Activated naive CD4-positive, alpha-beta T cell treated with anti-CD3 and anti-CD28 coated beads, Interleukin-2, amount 50 U/mL, for 72 hours (primary cell): Measurements from ENCODE around the gene WDR82. TPM values are rescaled to one million over a fixed set of nuclear protein-coding genes. Genes with fewer than 3 reads are reported as not detected.

Experiments
- ATAC-seq, 2 donors: fragments of 150-1000 bp; cut with Tn5 transposase; 2 replicates each; pipeline ENCODE4 v1.10.0; 2021; ENCODE audit warnings: mild to moderate bottlenecking in 2 of 2, moderate library complexity in 2 of 2
- DNase-seq, 2 donors: peaks; one replicate each; pipeline ENCODE4 v3.0.0; 2021 to 2022; ENCODE audit warnings: low spot score in 2 of 2
- H3K27ac Mint-ChIP-seq, 2 donors: one replicate each; pipeline ENCODE4 v1.8.0; 2022; ENCODE audit warnings: mild to moderate bottlenecking in 2 of 2, mixed read lengths in 2 of 2
- H3K36me3 Mint-ChIP-seq, 2 donors: one replicate each; pipeline ENCODE4 v1.8.0; 2022; ENCODE audit warnings: mixed read lengths in 2 of 2
- H3K9me3 Mint-ChIP-seq, 2 donors: one replicate each; pipeline ENCODE4 v1.8.0; 2022; ENCODE audit warnings: mixed read lengths in 2 of 2
- total RNA-seq, 2 donors: library from RNA; stranded (reverse); gene quantifications; one replicate each; pipeline ENCODE4 v1.2.3, GENCODE V29; 2022

WDR82 gene
- total RNA-seq, 2 donors from 2014 or later, result 96.6 to 129 TPM

DNA sequence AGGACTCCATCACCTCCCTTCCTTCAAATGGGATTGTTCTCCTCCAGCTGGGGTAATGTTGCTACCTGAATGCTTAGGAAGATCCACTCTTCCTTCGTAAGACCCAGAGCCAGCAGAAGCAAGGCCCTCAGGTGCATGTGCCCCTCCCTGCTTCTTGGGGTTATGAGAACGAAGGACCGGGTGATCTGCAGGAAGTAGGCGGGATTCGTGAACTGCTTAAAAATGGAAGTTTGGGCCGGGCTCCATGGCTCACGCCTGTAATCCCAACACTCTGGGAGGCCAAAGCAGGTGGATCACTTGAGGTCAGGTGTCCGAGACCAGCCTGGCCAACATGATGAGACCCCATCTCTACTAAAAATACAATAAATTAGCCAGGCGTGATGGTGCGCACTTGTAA lies 61.0 kb downstream of the WDR82 start:
- ATAC-seq (peak; percentile 1 to 6), DNase-seq (no peak)
- Mint-ChIP-seq H3K36me3 (peaks cover 8 to 11% of the 10 kb centered on the region in 2 donors), H3K27ac (peak overlapping the region; percentile 36 to 65), H3K9me3 (no peaks in the 10 kb centered on the region)

DNA sequence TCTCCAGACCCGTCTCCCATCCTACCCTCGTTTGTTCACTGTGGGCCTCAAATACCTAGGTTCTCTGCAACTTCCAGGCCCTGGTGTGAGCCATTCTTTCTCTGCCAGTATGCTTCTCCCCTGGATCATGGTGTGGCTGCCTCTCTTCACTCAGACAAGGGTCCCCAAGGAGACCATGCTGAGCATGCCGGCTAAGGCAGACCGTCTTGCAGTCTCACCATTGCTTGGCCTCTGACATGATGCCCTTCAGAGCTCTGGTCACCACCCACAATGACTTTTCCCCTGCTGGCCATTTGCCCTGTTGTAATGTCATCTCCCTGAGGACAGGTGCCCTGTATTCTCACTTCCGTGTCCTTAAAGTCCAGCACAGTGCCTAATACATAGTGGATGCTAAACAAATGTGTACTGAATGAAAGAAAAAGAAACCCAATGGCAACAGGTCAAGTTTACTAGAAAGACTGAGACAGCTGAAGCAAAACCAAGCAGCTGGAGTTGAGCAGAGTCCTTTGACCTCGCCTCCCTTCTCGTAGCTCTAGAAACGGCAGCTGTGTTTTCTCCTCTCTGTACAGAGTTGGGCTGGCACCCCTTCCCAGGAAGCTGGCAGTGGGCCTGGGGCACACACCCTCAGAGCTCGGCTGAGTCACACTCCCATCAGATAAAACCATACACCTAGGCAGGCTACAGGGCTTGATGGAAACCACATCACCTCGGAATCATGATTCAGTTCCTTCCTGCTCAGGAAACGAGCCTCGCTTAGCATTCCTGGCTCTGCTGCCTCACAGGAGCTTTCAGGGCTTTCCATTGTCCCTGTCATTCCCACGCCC lies 61.7 kb downstream of the WDR82 start:
- DNase-seq, result no peak
- H3K36me3 Mint-ChIP-seq, result peaks cover 8 to 11% of the 10 kb centered on the region in 2 donors
- peak; percentile 62 to 90 for ATAC-seq
- H3K27ac Mint-ChIP-seq, result peak overlapping the region; percentile 36 to 70
- no peaks in the 10 kb centered on the region for H3K9me3 Mint-ChIP-seq

DNA sequence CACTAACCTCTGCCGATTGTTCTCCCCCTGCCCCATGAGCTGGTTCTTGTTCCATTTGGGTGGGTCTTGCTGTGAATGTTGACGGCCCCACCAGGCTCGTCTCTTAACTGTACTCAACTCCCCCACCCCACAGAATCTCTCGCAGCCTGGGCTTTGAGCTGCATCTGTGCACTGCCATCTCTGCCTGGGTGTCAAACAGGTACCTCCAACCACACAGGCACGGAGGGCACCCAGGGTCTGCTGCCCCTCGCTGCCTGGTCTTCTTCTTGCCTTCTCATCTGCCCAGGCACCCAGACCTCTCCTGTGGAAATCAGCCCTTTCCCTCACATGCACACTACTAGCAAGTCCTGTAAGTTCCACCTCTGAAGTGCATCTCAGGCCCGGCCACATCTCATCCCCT lies 63.1 kb downstream of the WDR82 start:
- H3K27ac Mint-ChIP-seq, result peak overlapping the region in 1 of 2 donors; percentile 78
- peaks cover 11 to 17% of the 10 kb centered on the region in 2 donors for H3K36me3 Mint-ChIP-seq
- ATAC-seq, result no peak

DNA sequence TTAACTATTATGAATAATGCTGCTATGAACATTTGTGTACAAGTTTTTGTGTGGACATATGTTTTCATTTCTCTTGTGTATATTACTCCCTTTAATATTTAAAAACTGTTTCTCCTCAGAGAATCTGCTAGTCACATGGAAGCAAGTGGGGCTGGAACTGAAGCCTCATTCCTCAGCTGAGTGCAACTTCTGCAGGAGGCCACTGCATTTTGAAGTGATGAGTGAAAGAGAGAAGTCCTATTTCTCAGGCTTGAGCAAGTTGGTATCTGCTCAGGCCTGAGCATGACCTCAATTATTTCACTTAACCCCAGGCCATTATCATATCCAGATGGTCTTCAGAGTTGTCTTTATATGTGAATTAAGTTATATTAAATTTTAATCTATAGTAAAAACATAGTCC lies 64.5 kb downstream of the WDR82 start:
- Mint-ChIP-seq H3K9me3 (no peaks in the 10 kb centered on the region), H3K36me3 (peaks cover 11 to 17% of the 10 kb centered on the region in 2 donors), H3K27ac (no peak overlapping the region)
- ATAC-seq (no peak), DNase-seq (no peak)

More for the DNA sequence above, 63.1 kb downstream of the WDR82 start:
- H3K9me3 Mint-ChIP-seq, result no peaks in the 10 kb centered on the region
- DNase-seq, result no peak

DNA sequence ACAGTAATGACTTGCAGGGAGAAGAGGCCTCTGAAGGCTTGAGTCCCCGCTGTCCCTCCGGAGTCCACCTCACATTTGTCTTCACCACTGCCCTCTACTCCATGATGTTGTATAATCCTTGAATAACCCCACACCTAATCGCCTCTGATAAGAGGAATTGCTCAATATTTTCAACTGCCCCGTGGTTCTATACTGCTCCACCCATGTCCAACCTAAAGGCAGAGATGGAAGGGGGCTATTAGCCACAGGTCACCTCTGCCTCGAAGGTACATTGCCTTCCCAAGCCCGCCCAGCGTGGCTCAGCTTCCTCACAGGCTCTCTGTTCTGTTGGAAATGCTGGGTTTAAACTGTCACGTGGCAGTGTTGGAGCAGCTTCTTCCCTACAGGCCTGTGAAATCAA lies 65.4 kb downstream of the WDR82 start:
- H3K36me3 Mint-ChIP-seq, result peaks cover 17% of the 10 kb centered on the region in 2 donors
- no peak for DNase-seq
- H3K27ac Mint-ChIP-seq, result peak overlapping the region in 1 of 2 donors; percentile 96
- no peaks in the 10 kb centered on the region for H3K9me3 Mint-ChIP-seq
- ATAC-seq, result no peak

DNA sequence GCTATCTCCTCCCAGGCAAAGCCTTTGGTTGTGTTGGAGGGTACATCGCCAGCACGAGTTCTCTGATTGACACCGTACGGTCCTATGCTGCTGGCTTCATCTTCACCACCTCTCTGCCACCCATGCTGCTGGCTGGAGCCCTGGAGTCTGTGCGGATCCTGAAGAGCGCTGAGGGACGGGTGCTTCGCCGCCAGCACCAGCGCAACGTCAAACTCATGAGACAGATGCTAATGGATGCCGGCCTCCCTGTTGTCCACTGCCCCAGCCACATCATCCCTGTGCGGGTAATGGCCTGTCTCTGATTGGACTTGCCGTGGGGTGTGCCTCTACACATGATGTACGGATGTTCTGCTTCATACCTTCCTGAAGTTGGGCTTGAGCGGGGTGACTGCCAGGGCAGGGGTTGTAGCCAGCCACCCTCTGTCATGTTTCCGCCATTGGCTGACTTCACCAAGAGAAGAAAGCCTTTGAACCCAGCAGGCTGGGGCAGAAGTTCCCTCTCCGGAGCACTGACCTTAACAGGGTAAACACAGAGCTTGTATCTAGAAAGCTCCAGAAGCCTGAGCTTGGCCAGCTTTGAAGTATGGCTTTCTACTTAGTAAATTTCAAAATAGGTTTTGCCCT lies 67.1 kb downstream of the WDR82 start:
- Mint-ChIP-seq H3K27ac (no peak overlapping the region), H3K9me3 (no peaks in the 10 kb centered on the region), H3K36me3 (peaks cover 17 to 33% of the 10 kb centered on the region in 2 donors)
- DNase-seq, result no peak
- no peak for ATAC-seq

DNA sequence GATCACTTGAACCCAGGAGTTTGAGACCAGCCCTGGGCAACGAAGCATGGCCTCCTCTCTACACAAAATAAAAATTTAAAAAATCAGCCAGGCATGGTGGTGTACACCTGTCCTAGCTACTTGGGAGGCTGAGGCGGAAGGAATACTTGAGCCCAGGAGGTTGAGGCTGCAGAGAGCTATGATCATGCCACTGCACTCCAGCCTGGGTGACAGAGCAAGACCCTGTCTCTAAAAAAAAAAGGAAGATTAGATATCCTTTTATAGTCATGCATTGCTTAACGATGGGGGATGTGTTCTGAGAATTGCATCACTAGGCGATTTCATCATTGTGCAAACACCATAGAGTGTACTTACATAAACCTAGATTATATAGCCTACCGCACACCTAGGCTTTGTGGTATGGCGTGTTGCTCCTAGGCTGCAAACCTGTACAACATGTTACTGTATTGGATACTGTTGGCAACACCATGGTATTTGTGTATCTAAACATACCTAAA lies 67.9 kb downstream of the WDR82 start:
- DNase-seq (no peak), ATAC-seq (no peak)
- Mint-ChIP-seq H3K27ac (peak overlapping the region in 1 of 2 donors; percentile 44), H3K9me3 (no peaks in the 10 kb centered on the region), H3K36me3 (peaks cover 22 to 39% of the 10 kb centered on the region in 2 donors)

DNA sequence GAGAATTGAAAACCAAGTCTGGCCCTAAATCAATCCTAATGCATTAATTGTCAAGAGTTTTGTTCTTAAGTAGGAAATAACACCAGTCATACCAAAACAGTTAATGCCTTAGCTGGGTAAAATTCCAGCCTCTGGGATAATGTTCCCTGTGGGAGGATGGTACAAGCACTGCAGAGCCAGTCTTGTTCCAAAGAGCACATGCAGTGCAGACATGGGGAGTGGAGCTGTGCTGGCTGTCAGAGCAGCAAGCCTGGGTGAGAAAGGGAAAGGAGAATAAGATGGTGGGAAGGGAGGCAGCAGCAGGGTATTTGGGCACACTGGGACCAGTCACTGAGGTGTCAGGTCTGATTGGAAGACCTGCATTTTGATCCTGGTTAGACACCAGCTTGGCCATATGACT lies 68.4 kb downstream of the WDR82 start:
- no peak for ATAC-seq
- H3K27ac Mint-ChIP-seq, result peak overlapping the region in 1 of 2 donors; percentile 72
- no peaks in the 10 kb centered on the region for H3K9me3 Mint-ChIP-seq
- H3K36me3 Mint-ChIP-seq, result peaks cover 16 to 36% of the 10 kb centered on the region in 2 donors
- no peak for DNase-seq

DNA sequence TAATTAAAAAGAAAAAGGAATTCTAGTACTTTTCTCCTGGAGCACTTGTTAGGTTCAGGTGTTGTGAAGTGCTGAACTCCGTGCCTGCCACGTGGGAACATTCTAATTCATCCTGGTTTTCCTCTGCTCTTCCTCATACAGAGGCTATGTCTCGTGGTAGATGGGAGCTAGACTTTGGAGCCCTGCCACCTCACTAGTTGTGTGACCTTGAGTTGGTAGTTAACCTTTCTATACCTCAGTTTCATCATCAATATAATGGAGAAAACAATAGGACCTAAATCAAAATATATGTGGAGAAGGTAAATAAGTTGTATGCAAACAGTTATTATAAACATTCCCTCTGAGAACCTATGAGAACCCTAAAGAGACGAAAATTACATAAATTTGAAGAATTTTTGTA lies 69.9 kb downstream of the WDR82 start:
- H3K9me3 Mint-ChIP-seq, result no peaks in the 10 kb centered on the region
- DNase-seq (no peak), ATAC-seq (no peak)
- no peak overlapping the region for H3K27ac Mint-ChIP-seq
- H3K36me3 Mint-ChIP-seq, result peaks cover 22 to 33% of the 10 kb centered on the region in 2 donors

DNA sequence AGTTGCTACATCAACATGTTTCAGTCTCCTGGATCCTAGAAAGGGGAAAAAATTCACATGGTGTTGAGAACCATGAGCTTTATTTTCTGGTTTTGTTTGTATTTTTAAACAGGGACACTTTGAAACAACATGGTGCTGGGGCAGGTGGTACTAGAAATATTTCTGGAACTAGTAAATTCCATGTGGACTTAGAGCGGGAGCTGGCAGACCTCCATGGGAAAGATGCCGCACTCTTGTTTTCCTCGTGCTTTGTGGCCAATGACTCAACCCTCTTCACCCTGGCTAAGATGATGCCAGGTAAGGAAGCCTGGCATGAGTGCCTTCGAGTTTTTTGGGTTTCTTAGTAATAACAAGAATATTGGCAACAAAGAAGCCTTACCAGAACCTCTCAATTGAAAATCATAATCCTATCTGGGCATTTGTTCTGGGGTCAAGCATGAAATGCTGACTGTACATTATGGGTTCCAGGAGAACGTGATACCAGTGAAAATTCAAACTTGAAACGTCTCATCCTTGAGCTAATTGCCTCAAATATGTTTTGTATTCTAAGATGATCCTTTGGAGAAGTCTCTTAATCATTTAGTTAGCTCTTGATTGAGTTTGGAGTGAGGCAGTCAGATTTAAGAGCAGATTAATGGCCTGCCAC lies 72.6 kb downstream of the WDR82 start:
- ATAC-seq (no peak), DNase-seq (no peak)
- peaks cover 33 to 45% of the 10 kb centered on the region in 2 donors for H3K36me3 Mint-ChIP-seq
- H3K27ac Mint-ChIP-seq, result no peak overlapping the region
- no peaks in the 10 kb centered on the region for H3K9me3 Mint-ChIP-seq

Other genes starting within 250 kb of the WDR82 start
- 10 to 100 TPM; 10.8 to 17.5 TPM for gene DUSP7, start 222.1 kb downstream of the WDR82 start, total RNA-seq
- gene POC1A, start 124.2 kb downstream of the WDR82 start, total RNA-seq, result 10 to 100 TPM; 28.8 to 32.2 TPM
- 10 to 100 TPM; 56.1 to 72.0 TPM for gene ALAS1, start 80.5 kb downstream of the WDR82 start, total RNA-seq
- gene TLR9, start 53.0 kb downstream of the WDR82 start, total RNA-seq, result under 1 TPM; 0.18 to 0.86 TPM
- gene TWF2, start 39.5 kb downstream of the WDR82 start, total RNA-seq, result 100 to 1,000 TPM in 1 of 2 donors, 10 to 100 TPM in 1; 75.8 to 139 TPM
- gene PPM1M, start 32.9 kb downstream of the WDR82 start, total RNA-seq, result 10 to 100 TPM; 52.3 to 74.1 TPM
- 10 to 100 TPM; 20.4 to 24.1 TPM for gene GLYCTK, start 9.2 kb upstream of the WDR82 start, total RNA-seq
- 10 to 100 TPM; 17.5 to 19.8 TPM for gene DNAH1, start 37.7 kb upstream of the WDR82 start, total RNA-seq
- 100 to 1,000 TPM; 100 to 148 TPM for gene BAP1, start 131.4 kb upstream of the WDR82 start, total RNA-seq
- gene PHF7, start 132.0 kb upstream of the WDR82 start, total RNA-seq, result 10 to 100 TPM; 17.2 to 36.0 TPM
- under 1 TPM; 0.20 to 0.33 TPM for gene SEMA3G, start 166.5 kb upstream of the WDR82 start, total RNA-seq
- 1 to 10 TPM; 6.6 to 8.4 TPM for gene TNNC1, start 175.4 kb upstream of the WDR82 start, total RNA-seq
- gene NISCH, start 177.0 kb upstream of the WDR82 start, total RNA-seq, result 100 to 1,000 TPM in 1 of 2 donors, 10 to 100 TPM in 1; 79.7 to 105 TPM
- under 1 TPM in 1 of 2 donors, not detected in 1; 0.36 TPM for gene STAB1, start 216.7 kb upstream of the WDR82 start, total RNA-seq